Measurements from ENCODE around the gene CORO2A. TPM values are rescaled to one million over a fixed set of nuclear protein-coding genes. Genes with fewer than 3 reads are reported as not detected.
A peak's percentile ranks its signal among the peaks of the same experiment; 100 is the strongest.

Gene CORO2A
- total RNA-seq (2014; rRNA removed; shearing (Covaris generic)): 3.6 and 4.3 TPM in 2 replicates

GRCh38 chr9:98192503-98193335 lies at the start of gene CORO2A:
TSS of gene CORO2A (minus strand) at chr9:98192637. CDS start at chr9:98157660, 34,977 bp downstream.
- DNase-seq (ENCODE audit: low read depth): peak; percentile 83

GRCh38 chr9:98241357-98242300 lies 49.2 kb upstream of the CORO2A start:
- no peak for DNase-seq (ENCODE audit: low read depth)

GRCh38 chr9:98240475-98240874 lies 48.0 kb upstream of the CORO2A start:
- DNase-seq (ENCODE audit: low read depth): no peak

- DNase-seq (ENCODE audit: low read depth): no peak
Observed at GRCh38 chr9:98236901-98237487, 44.6 kb upstream of the CORO2A start.

- DNase-seq (ENCODE audit: low read depth): no peak
Observed at GRCh38 chr9:98235126-98235525, 42.7 kb upstream of the CORO2A start.

GRCh38 chr9:98234245-98234825 lies 41.9 kb upstream of the CORO2A start:
- DNase-seq (ENCODE audit: low read depth): no peak

- DNase-seq (ENCODE audit: low read depth): no peak
Observed at GRCh38 chr9:98232926-98233325, 40.5 kb upstream of the CORO2A start.

GRCh38 chr9:98231770-98232478 lies 39.5 kb upstream of the CORO2A start:
- peak; percentile 86 for DNase-seq (ENCODE audit: low read depth)

GRCh38 chr9:98230789-98231188 lies 38.4 kb upstream of the CORO2A start:
- DNase-seq (ENCODE audit: low read depth): no peak

GRCh38 chr9:98230304-98230703 lies 37.9 kb upstream of the CORO2A start:
- DNase-seq (ENCODE audit: low read depth): peak; percentile 46

- no peak for DNase-seq (ENCODE audit: low read depth)
Observed at GRCh38 chr9:98229620-98230019, 37.2 kb upstream of the CORO2A start.

GRCh38 chr9:98229090-98229395 lies 36.6 kb upstream of the CORO2A start:
- no peak for DNase-seq (ENCODE audit: low read depth)

GRCh38 chr9:98228392-98229089 lies 36.1 kb upstream of the CORO2A start:
- DNase-seq (ENCODE audit: low read depth): no peak

GRCh38 chr9:98227883-98228282 lies 35.4 kb upstream of the CORO2A start:
- no peak for DNase-seq (ENCODE audit: low read depth)

- no peak for DNase-seq (ENCODE audit: low read depth)
Observed at GRCh38 chr9:98226957-98227356, 34.5 kb upstream of the CORO2A start.

- peak; percentile 63 for DNase-seq (ENCODE audit: low read depth)
Observed at GRCh38 chr9:98226516-98226915, 34.1 kb upstream of the CORO2A start.

GRCh38 chr9:98225015-98225442 lies 32.6 kb upstream of the CORO2A start:
- DNase-seq (ENCODE audit: low read depth): no peak

- peak; percentile 100 for DNase-seq (ENCODE audit: low read depth)
Observed at GRCh38 chr9:98222885-98223691, 30.7 kb upstream of the CORO2A start.

GRCh38 chr9:98220911-98221310 lies 28.5 kb upstream of the CORO2A start:
- DNase-seq (ENCODE audit: low read depth): no peak

Measured in M059J (cell line).